DOHH2 (cell line): ENCODE data around the gene SSBP2.

ENCODE experiments used
- H3F3A ChIP-seq: fragments of 200-600 bp; sonication (generic), shearing (Covaris generic); 2 replicates; pipeline ENCODE4 v1.6.0; 2016; ENCODE audit warnings: antibody characterized with exemption, mild to moderate bottlenecking; ENCODE audit not compliant: control insufficient read depth, insufficient read depth
- H3K27ac ChIP-seq: fragments of 200-600 bp; sonication (generic); 2 replicates; pipeline ENCODE4 v1.5.1; 2014; ENCODE audit warnings: low read depth, mild to moderate bottlenecking, low read length, moderate library complexity
- H3K27me3 ChIP-seq: fragments of 200-600 bp; sonication (generic); 2 replicates; pipeline ENCODE4 v1.6.1; 2014; ENCODE audit warnings: mild to moderate bottlenecking, low read length, mixed read lengths; ENCODE audit not compliant: control insufficient read depth
- H3K36me3 ChIP-seq: fragments of 200-600 bp; sonication (generic); 2 replicates; pipeline ENCODE4 v1.6.1; 2014; ENCODE audit warnings: mild to moderate bottlenecking, low read length, moderate library complexity, mixed read lengths; ENCODE audit not compliant: control insufficient read depth
- H3K4me1 ChIP-seq: fragments of 200-600 bp; sonication (generic); 2 replicates; pipeline ENCODE4 v1.6.1; 2014; ENCODE audit warnings: mild to moderate bottlenecking, low read length, mixed read lengths; ENCODE audit not compliant: control insufficient read depth
- H3K4me2 ChIP-seq: fragments of 200-600 bp; sonication (generic); 2 replicates; pipeline ENCODE4 v1.6.0; 2014; ENCODE audit warnings: mild to moderate bottlenecking, low read length, moderate library complexity
- H3K4me3 ChIP-seq: fragments of 200-600 bp; sonication (generic); 2 replicates; pipeline ENCODE4 v1.5.1; 2014; ENCODE audit warnings: mild to moderate bottlenecking, low read length, mixed read lengths
- H3K79me2 ChIP-seq: fragments of 200-600 bp; sonication (generic); 2 replicates; pipeline ENCODE4 v1.6.1; 2014; ENCODE audit warnings: mild to moderate bottlenecking, low read length, mixed read lengths; ENCODE audit not compliant: control insufficient read depth
- H3K9me2 ChIP-seq: fragments of 200-600 bp; sonication (generic); replicated peaks from 2 replicates; pipeline ENCODE4 v1.6.1; 2014; ENCODE audit warnings: mild to moderate bottlenecking, low read length, mixed read lengths; ENCODE audit not compliant: control insufficient read depth
- H3K9me3 ChIP-seq: fragments of 200-600 bp; sonication (generic); 2 replicates; pipeline ENCODE4 v1.6.1; 2014; ENCODE audit warnings: antibody characterized with exemption, low read length, mixed read lengths; ENCODE audit not compliant: control insufficient read depth, insufficient read depth
- H4K20me1 ChIP-seq: fragments of 200-600 bp; sonication (generic); 2 replicates; pipeline ENCODE4 v1.6.0; 2014; ENCODE audit warnings: low read depth, mild to moderate bottlenecking, antibody characterized with exemption, low read length, moderate library complexity; ENCODE audit not compliant: control insufficient read depth, insufficient read depth
- CTCF ChIP-seq: fragments of 200-600 bp; sonication (generic); IDR thresholded peaks from one replicate; pipeline ENCODE4 v1.5.1; 2014; ENCODE audit warnings: antibody characterized with exemption, mild to moderate bottlenecking, low read depth, low read length; ENCODE audit not compliant: poor library complexity, severe bottlenecking
- EZH2phosphoT487 ChIP-seq: fragments of 200-600 bp; sonication (generic); IDR thresholded peaks from 2 replicates; pipeline ENCODE4 v1.6.1; 2017; ENCODE audit warnings: borderline replicate concordance, mild to moderate bottlenecking, antibody characterized with exemption, low read length, moderate library complexity, mixed read lengths

The SSBP2 gene

GRCh38 chr5:81388169-81388568, 362.7 kb downstream of the SSBP2 start:
- no peak overlapping the region for H3K4me2 ChIP-seq
- TF ChIP-seq EZH2phosphoT487 (no peak), CTCF (no peak)
- H3K4me1 ChIP-seq, result no peaks in the 10 kb centered on the region
- no peaks in the 10 kb centered on the region for H3K79me2 ChIP-seq
- no peaks in the 10 kb centered on the region for H4K20me1 ChIP-seq
- no peaks in the 10 kb centered on the region for H3K9me3 ChIP-seq
- H3K36me3 ChIP-seq, result no peaks in the 10 kb centered on the region
- H3K27ac ChIP-seq, result no peak overlapping the region
- H3F3A ChIP-seq, result no peaks in the 10 kb centered on the region
- H3K27me3 ChIP-seq, result peaks cover 9% of the 10 kb centered on the region; the same call in 1 of the 2 replicates
- H3K9me2 ChIP-seq, result no peaks in the 10 kb centered on the region
- no peak overlapping the region for H3K4me3 ChIP-seq

GRCh38 chr5:81383867-81384266, 367.0 kb downstream of the SSBP2 start:
- Histone ChIP-seq H3K27me3 (no peaks in the 10 kb centered on the region), H3K79me2 (no peaks in the 10 kb centered on the region), H3K9me2 (no peaks in the 10 kb centered on the region), H3K36me3 (no peaks in the 10 kb centered on the region), H3K27ac (no peak overlapping the region), H3K4me1 (no peaks in the 10 kb centered on the region), H3K4me3 (no peak overlapping the region), H3K9me3 (no peaks in the 10 kb centered on the region), H4K20me1 (no peaks in the 10 kb centered on the region), H3K4me2 (no peak overlapping the region), H3F3A (no peaks in the 10 kb centered on the region)
- TF ChIP-seq CTCF, result no peak
- TF ChIP-seq EZH2phosphoT487, result no peak

GRCh38 chr5:81371354-81371876, 379.5 kb downstream of the SSBP2 start:
- Histone ChIP-seq H3K4me1 (no peaks in the 10 kb centered on the region), H3K27me3 (no peaks in the 10 kb centered on the region), H3K36me3 (no peaks in the 10 kb centered on the region), H4K20me1 (no peaks in the 10 kb centered on the region), H3K79me2 (no peaks in the 10 kb centered on the region), H3K27ac (no peak overlapping the region), H3K9me2 (no peaks in the 10 kb centered on the region), H3K9me3 (no peaks in the 10 kb centered on the region), H3K4me3 (no peak overlapping the region), H3K4me2 (no peak overlapping the region), H3F3A (no peaks in the 10 kb centered on the region)
- TF ChIP-seq CTCF (no peak), EZH2phosphoT487 (no peak)
